ENCODE results near the gene FLAD1.

DNA sequence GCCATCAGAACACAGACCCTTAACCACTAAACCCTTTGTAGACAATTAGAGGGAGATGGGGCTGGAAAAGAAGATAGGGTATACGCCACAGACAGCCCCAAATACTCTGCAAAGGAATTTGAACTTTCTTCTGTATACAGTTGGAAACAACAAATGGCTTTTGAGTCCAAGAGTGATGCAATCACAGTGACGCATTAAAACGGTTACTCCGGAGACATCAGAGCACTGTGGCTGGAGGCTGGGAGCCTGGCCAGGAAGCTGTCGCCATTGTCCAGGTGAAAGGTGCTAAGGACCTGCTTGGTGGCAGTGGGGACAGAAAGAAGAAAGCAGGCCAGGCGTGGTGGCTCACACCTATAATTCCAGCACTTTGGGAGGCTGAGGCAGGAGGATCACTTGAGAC lies 4.2 kb downstream of the FLAD1 start:
- TF ChIP-seq, protein P1, sequence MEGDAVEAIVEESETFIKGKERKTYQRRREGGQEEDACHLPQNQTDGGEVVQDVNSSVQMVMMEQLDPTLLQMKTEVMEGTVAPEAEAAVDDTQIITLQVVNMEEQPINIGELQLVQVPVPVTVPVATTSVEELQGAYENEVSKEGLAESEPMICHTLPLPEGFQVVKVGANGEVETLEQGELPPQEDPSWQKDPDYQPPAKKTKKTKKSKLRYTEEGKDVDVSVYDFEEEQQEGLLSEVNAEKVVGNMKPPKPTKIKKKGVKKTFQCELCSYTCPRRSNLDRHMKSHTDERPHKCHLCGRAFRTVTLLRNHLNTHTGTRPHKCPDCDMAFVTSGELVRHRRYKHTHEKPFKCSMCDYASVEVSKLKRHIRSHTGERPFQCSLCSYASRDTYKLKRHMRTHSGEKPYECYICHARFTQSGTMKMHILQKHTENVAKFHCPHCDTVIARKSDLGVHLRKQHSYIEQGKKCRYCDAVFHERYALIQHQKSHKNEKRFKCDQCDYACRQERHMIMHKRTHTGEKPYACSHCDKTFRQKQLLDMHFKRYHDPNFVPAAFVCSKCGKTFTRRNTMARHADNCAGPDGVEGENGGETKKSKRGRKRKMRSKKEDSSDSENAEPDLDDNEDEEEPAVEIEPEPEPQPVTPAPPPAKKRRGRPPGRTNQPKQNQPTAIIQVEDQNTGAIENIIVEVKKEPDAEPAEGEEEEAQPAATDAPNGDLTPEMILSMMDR (IDR thresholded peaks at IDR 0.05): no peak
- TF ChIP-seq ESRRA (CRISPR knock-in tag; IDR thresholded peaks at IDR 0.05; ENCODE audit: borderline replicate concordance) (no peak), ZNF138 (CRISPR knock-in tag; conservative IDR thresholded peaks at IDR 0.05) (no peak), JUN (CRISPR knock-in tag; IDR thresholded peaks at IDR 0.05) (no peak), IRF2 (CRISPR knock-in tag; IDR thresholded peaks at IDR 0.05; ENCODE audit: borderline replicate concordance, low read depth) (no peak), CBFB (CRISPR knock-in tag; IDR thresholded peaks at IDR 0.05; ENCODE audit: low read depth) (no peak)
- TF ChIP-seq, protein P2, sequence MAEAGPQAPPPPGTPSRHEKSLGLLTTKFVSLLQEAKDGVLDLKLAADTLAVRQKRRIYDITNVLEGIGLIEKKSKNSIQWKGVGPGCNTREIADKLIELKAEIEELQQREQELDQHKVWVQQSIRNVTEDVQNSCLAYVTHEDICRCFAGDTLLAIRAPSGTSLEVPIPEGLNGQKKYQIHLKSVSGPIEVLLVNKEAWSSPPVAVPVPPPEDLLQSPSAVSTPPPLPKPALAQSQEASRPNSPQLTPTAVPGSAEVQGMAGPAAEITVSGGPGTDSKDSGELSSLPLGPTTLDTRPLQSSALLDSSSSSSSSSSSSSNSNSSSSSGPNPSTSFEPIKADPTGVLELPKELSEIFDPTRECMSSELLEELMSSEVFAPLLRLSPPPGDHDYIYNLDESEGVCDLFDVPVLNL (CRISPR knock-in tag; IDR thresholded peaks at IDR 0.05; ENCODE audit: borderline replicate concordance, low read depth): no peak
- TF ChIP-seq, protein P3, sequence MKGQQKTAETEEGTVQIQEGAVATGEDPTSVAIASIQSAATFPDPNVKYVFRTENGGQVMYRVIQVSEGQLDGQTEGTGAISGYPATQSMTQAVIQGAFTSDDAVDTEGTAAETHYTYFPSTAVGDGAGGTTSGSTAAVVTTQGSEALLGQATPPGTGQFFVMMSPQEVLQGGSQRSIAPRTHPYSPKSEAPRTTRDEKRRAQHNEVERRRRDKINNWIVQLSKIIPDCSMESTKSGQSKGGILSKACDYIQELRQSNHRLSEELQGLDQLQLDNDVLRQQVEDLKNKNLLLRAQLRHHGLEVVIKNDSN (CRISPR knock-in tag; IDR thresholded peaks at IDR 0.05): no peak
- TF ChIP-seq, protein P4, sequence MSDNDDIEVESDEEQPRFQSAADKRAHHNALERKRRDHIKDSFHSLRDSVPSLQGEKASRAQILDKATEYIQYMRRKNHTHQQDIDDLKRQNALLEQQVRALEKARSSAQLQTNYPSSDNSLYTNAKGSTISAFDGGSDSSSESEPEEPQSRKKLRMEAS (CRISPR knock-in tag; IDR thresholded peaks at IDR 0.05): no peak
- TF ChIP-seq, protein P5, sequence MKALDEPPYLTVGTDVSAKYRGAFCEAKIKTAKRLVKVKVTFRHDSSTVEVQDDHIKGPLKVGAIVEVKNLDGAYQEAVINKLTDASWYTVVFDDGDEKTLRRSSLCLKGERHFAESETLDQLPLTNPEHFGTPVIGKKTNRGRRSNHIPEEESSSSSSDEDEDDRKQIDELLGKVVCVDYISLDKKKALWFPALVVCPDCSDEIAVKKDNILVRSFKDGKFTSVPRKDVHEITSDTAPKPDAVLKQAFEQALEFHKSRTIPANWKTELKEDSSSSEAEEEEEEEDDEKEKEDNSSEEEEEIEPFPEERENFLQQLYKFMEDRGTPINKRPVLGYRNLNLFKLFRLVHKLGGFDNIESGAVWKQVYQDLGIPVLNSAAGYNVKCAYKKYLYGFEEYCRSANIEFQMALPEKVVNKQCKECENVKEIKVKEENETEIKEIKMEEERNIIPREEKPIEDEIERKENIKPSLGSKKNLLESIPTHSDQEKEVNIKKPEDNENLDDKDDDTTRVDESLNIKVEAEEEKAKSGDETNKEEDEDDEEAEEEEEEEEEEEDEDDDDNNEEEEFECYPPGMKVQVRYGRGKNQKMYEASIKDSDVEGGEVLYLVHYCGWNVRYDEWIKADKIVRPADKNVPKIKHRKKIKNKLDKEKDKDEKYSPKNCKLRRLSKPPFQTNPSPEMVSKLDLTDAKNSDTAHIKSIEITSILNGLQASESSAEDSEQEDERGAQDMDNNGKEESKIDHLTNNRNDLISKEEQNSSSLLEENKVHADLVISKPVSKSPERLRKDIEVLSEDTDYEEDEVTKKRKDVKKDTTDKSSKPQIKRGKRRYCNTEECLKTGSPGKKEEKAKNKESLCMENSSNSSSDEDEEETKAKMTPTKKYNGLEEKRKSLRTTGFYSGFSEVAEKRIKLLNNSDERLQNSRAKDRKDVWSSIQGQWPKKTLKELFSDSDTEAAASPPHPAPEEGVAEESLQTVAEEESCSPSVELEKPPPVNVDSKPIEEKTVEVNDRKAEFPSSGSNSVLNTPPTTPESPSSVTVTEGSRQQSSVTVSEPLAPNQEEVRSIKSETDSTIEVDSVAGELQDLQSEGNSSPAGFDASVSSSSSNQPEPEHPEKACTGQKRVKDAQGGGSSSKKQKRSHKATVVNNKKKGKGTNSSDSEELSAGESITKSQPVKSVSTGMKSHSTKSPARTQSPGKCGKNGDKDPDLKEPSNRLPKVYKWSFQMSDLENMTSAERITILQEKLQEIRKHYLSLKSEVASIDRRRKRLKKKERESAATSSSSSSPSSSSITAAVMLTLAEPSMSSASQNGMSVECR (CRISPR knock-in tag; IDR thresholded peaks at IDR 0.05; ENCODE audit: borderline replicate concordance): no peak
- TF ChIP-seq, protein P6, sequence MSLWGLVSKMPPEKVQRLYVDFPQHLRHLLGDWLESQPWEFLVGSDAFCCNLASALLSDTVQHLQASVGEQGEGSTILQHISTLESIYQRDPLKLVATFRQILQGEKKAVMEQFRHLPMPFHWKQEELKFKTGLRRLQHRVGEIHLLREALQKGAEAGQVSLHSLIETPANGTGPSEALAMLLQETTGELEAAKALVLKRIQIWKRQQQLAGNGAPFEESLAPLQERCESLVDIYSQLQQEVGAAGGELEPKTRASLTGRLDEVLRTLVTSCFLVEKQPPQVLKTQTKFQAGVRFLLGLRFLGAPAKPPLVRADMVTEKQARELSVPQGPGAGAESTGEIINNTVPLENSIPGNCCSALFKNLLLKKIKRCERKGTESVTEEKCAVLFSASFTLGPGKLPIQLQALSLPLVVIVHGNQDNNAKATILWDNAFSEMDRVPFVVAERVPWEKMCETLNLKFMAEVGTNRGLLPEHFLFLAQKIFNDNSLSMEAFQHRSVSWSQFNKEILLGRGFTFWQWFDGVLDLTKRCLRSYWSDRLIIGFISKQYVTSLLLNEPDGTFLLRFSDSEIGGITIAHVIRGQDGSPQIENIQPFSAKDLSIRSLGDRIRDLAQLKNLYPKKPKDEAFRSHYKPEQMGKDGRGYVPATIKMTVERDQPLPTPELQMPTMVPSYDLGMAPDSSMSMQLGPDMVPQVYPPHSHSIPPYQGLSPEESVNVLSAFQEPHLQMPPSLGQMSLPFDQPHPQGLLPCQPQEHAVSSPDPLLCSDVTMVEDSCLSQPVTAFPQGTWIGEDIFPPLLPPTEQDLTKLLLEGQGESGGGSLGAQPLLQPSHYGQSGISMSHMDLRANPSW (CRISPR knock-in tag; conservative IDR thresholded peaks at IDR 0.05; ENCODE audit: low read depth): no peak
- TF ChIP-seq, protein P7, sequence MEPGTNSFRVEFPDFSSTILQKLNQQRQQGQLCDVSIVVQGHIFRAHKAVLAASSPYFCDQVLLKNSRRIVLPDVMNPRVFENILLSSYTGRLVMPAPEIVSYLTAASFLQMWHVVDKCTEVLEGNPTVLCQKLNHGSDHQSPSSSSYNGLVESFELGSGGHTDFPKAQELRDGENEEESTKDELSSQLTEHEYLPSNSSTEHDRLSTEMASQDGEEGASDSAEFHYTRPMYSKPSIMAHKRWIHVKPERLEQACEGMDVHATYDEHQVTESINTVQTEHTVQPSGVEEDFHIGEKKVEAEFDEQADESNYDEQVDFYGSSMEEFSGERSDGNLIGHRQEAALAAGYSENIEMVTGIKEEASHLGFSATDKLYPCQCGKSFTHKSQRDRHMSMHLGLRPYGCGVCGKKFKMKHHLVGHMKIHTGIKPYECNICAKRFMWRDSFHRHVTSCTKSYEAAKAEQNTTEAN (CRISPR knock-in tag; IDR thresholded peaks at IDR 0.05): no peak
